A549 (cell line): Measurements from ENCODE around the gene HS3ST6. TPM values are rescaled to one million over a fixed set of nuclear protein-coding genes. Genes with fewer than 3 reads are reported as not detected.

ENCODE experiments used
- ATAC-seq, 2 experiments: fragments of 200-7000 bp in 1 of 2; fragments of >200 bp in 1 of 2; cut with Nextera tagmentation in 1 of 2; cut with Tn5 transposase in 1 of 2; 3 replicates each; pipeline versions ENCODE4 v1.8.0 to v1.9.1; 2018 to 2020; ENCODE audit warnings: mild to moderate bottlenecking in 1 of 2, moderate library complexity in 1 of 2
- CTCF ChIA-PET: fragments of 300-600 bp; sonication (Branson Sonifier 250); formaldehyde crosslinking; extraction: SDS; loops from one replicate; lab custom pipeline; 2021; ENCODE audit warnings: antibody characterized with exemption, inconsistent platforms; lab: Yijun Ruan, JAX
- POLR2A ChIA-PET: fragments of 350-600 bp; formaldehyde crosslinking; extraction: SDS; loops from one replicate; lab custom pipeline; 2021; ENCODE audit warnings: antibody characterized with exemption, inconsistent platforms; lab: Yijun Ruan, JAX
- DNase-seq, 2 experiments: peaks; one replicate each; pipeline versions ENCODE4 v3.0.0 to v3.0.0-alpha.2; 2011 to 2016; ENCODE audit warnings: low read depth in 1 of 2, low spot score in 1 of 2
- FAIRE-seq: peaks from 2 replicates; lab custom pipeline; 2011; peaks lifted over from hg19 to GRCh38; lab: Jason Lieb, UNC
- H3K27ac ChIP-seq, 2 experiments: fragments of >200 bp; sonication (Bioruptor Twin); formaldehyde crosslinking; 3 replicates each; pipeline ENCODE4 v1.5.1; 2016 to 2017
- H3K4me1 ChIP-seq: fragments of >200 bp; sonication (Bioruptor Twin); formaldehyde crosslinking; 3 replicates; pipeline ENCODE4 v1.6.1; 2016
- H3K4me2 ChIP-seq: fragments of >200 bp; sonication (Bioruptor Twin); formaldehyde crosslinking; 3 replicates; pipeline ENCODE4 v1.6.1; 2016
- H3K4me3 ChIP-seq: fragments of >200 bp; sonication (Bioruptor Twin); formaldehyde crosslinking; 3 replicates; pipeline ENCODE4 v1.5.1; 2016
- H3K9me3 ChIP-seq: fragments of >200 bp; sonication (Bioruptor Twin); formaldehyde crosslinking; 3 replicates; pipeline ENCODE4 v1.6.1; 2016
- CBX8 ChIP-seq: fragments of 200-600 bp; sonication (generic); IDR thresholded peaks from 2 replicates; pipeline ENCODE4 v1.6.1; 2016
- EP300 ChIP-seq, 2 experiments: fragments of >200 bp; sonication (Bioruptor Twin); formaldehyde crosslinking; IDR thresholded peaks; 2 replicates in 1 of 2; 3 replicates in 1 of 2; pipeline ENCODE4 v1.6.1; 2016 to 2017
- ESRRA ChIP-seq: fragments of 150-350 bp; IDR thresholded peaks from 2 replicates; pipeline ENCODE4 v1.6.1; 2014; ENCODE audit warnings: mild to moderate bottlenecking, low read length, borderline replicate concordance
- HOXB13 ChIP-seq: fragments of 250-450 bp; sonication (Bioruptor Pico); IDR thresholded peaks from 2 replicates; pipeline ENCODE4 v1.5.0; 2020; ENCODE audit warnings: low read depth, mild to moderate bottlenecking, moderate library complexity
- HOXB5 ChIP-seq: fragments of 250-450 bp; sonication (Bioruptor Pico); IDR thresholded peaks from 2 replicates; pipeline ENCODE4 v1.5.0; 2020; ENCODE audit warnings: mild to moderate bottlenecking, moderate library complexity
- KDM1A ChIP-seq: fragments of 200-600 bp; sonication (generic); IDR thresholded peaks from 2 replicates; pipeline ENCODE4 v1.6.1; 2016; ENCODE audit warnings: low read depth, mild to moderate bottlenecking
- MAX ChIP-seq: IDR thresholded peaks from 2 replicates; pipeline ENCODE4 v1.6.1; 2012
- NR3C1 ChIP-seq: fragments of >200 bp; sonication (Bioruptor Twin); formaldehyde crosslinking; IDR thresholded peaks from 3 replicates; pipeline ENCODE4 v1.6.1; 2017
- POLR2A ChIP-seq: IDR thresholded peaks from 2 replicates; pipeline ENCODE4 v1.6.1; 2012; ENCODE audit warnings: mild to moderate bottlenecking, low read length
- POLR2AphosphoS2 ChIP-seq: conservative IDR thresholded peaks from 2 replicates; pipeline ENCODE4 v1.6.1; 2012; ENCODE audit warnings: low read length, improper control_type of control experiment, inconsistent platforms
- RNF2 ChIP-seq: fragments of 200-600 bp; sonication (generic); IDR thresholded peaks from 2 replicates; pipeline ENCODE4 v1.6.1; 2016; ENCODE audit warnings: low read depth, mild to moderate bottlenecking, antibody characterized with exemption, moderate library complexity, borderline replicate concordance
- SMC3 ChIP-seq: fragments of >200 bp; sonication (Bioruptor Twin); formaldehyde crosslinking; IDR thresholded peaks from 3 replicates; pipeline ENCODE4 v1.6.1; 2018; ENCODE audit warnings: inconsistent platforms
- TFCP2L1 ChIP-seq: fragments of 250-450 bp; sonication (Bioruptor Pico); IDR thresholded peaks from 2 replicates; pipeline ENCODE4 v1.5.0; 2021; ENCODE audit warnings: mild to moderate bottlenecking
- TP53 ChIP-seq: fragments of 250-450 bp; sonication (Bioruptor Pico); IDR thresholded peaks from 2 replicates; pipeline ENCODE4 v1.5.0; 2021; ENCODE audit warnings: mild to moderate bottlenecking, moderate library complexity
- ZFP36 ChIP-seq: fragments of 450-650 bp; IDR thresholded peaks from 2 replicates; pipeline ENCODE4 v1.6.1; 2014; ENCODE audit warnings: borderline replicate concordance; ENCODE audit not compliant: partially characterized antibody
- ZNF302 ChIP-seq: fragments of 250-450 bp; sonication (Bioruptor Pico); IDR thresholded peaks from 2 replicates; pipeline ENCODE4 v1.9.0; 2021; ENCODE audit warnings: inconsistent platforms, mild to moderate bottlenecking, moderate library complexity
- WGBS: methylation state at CpG from one replicate; pipeline ENCODE4 v1.1.6; 2017; ENCODE audit errors: missing lambda C conversion rate; 5-methylcytosine and 5-hydroxymethylcytosine counted together
- polyA plus RNA-seq, 4 experiments: library from polyadenylated mRNA; depleted of rRNA in 3 of 4; stranded (reverse); fragments of >200 nt; fragmentation: RNase III in 1 of 4; extraction: RNeasy Plus Mini Kit Qiagen cat#74134 plus additional on column Dnase treatment in 1 of 4; gene quantifications; 2 replicates in 3 of 4; 3 replicates in 1 of 4; pipeline ENCODE4 v1.2.3, GENCODE V29; 2011 to 2017
- TF ChIP-seq, protein P1 (sequence below): fragments of >200 bp; sonication (Bioruptor Twin); formaldehyde crosslinking; IDR thresholded peaks from 3 replicates; pipeline ENCODE4 v1.5.1; 2016

Gene HS3ST6
- polyA plus RNA-seq, 2 of the 4 experiments (the other 2 are of a cell fraction) = 1.5 to 2.0 TPM

- no peak overlapping the region for H3K27ac ChIP-seq
- POLR2A ChIA-PET = no interaction called here
Measured at GRCh38 chr16:1912215-1912543, 6.0 kb downstream of the HS3ST6 start.

DNA sequence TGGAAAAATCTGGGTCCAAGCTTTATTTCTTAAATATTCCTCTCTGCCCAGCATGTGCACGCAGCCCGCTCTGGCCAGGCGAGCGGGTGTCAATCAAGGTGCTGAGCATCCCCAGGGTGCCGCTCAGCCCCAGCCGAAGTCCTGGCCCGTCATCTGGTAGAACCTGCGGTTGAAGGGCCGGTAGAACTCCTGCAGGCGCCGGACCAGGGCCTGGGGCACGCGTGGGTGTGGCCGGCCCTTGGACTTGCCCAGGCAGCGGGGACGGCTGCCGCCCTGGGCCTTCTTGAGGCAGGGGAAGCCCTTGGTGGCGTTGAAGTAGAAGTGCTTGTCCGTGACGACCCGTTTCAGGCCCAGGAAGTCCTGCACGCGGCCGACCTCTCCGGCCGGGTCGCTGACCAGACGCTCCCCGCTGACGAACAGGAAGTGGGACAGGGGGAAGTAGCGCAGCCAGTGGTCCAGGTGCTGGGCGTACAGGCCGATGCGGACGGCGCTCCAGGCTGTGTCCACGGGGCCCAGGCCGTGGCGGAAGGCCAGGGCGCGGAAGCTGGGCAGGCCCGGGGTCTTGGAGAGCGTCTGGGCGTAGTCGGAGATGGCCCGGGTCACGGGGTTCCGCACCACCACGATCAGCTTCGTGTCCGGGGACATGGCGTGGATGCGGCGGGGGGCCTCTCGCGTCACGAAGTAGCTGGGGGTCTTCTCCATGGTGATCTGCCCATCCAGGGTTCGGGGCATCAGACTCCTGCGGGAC lies 6.6 kb downstream of the HS3ST6 start:
- POLR2A ChIA-PET = no interaction called here
- ATAC-seq = no peak

More at GRCh38 chr16:1912215-1912543, 6.0 kb downstream of the HS3ST6 start:
- H3K4me1 ChIP-seq = peaks cover 34% of the 10 kb centered on the region
- ATAC-seq (no peak), DNase-seq (no peak), FAIRE-seq (no peak)
- H3K4me2 ChIP-seq = no peak overlapping the region
- CTCF ChIA-PET = interaction anchor here (1.1 to 1.5 kb wide), 2 partner anchors 13 to 29 kb away, joined by 3 to 4 read pairs; no protein-coding TSS in a partner anchor
- no peak for TF ChIP-seq TP53
- TF ChIP-seq KDM1A = no peak
- no peak for TF ChIP-seq ZFP36
- TF ChIP-seq, protein P1, sequence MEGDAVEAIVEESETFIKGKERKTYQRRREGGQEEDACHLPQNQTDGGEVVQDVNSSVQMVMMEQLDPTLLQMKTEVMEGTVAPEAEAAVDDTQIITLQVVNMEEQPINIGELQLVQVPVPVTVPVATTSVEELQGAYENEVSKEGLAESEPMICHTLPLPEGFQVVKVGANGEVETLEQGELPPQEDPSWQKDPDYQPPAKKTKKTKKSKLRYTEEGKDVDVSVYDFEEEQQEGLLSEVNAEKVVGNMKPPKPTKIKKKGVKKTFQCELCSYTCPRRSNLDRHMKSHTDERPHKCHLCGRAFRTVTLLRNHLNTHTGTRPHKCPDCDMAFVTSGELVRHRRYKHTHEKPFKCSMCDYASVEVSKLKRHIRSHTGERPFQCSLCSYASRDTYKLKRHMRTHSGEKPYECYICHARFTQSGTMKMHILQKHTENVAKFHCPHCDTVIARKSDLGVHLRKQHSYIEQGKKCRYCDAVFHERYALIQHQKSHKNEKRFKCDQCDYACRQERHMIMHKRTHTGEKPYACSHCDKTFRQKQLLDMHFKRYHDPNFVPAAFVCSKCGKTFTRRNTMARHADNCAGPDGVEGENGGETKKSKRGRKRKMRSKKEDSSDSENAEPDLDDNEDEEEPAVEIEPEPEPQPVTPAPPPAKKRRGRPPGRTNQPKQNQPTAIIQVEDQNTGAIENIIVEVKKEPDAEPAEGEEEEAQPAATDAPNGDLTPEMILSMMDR = no peak
- TF ChIP-seq CBX8 = no peak
- no peak for TF ChIP-seq HOXB5 (CRISPR knock-in tag)
- TF ChIP-seq EP300 (IDR thresholded peaks at IDR 0.05) = no peak
- no peak for TF ChIP-seq NR3C1
- no peak for TF ChIP-seq TFCP2L1 (CRISPR knock-in tag)
- no peak for TF ChIP-seq ZNF302 (CRISPR knock-in tag)
- no peak for TF ChIP-seq HOXB13 (CRISPR knock-in tag)
- TF ChIP-seq RNF2 = no peak
- no peaks in the 10 kb centered on the region for H3K9me3 ChIP-seq
- WGBS = 93% methylated on average over 9 of the region's 17 CpGs
- no peak overlapping the region for H3K4me3 ChIP-seq

More for the DNA sequence above, 6.6 kb downstream of the HS3ST6 start:
- CTCF ChIA-PET = interaction anchor here (0.7 to 1.5 kb wide), 3 partner anchors 12 to 49 kb away, joined by 3 to 4 read pairs (median 3); no protein-coding TSS in a partner anchor
- H3K4me3 ChIP-seq = no peak overlapping the region
- no peak overlapping the region for H3K4me2 ChIP-seq
- FAIRE-seq = no peak
- no peaks in the 10 kb centered on the region for H3K9me3 ChIP-seq
- H3K4me1 ChIP-seq = peaks cover 34% of the 10 kb centered on the region
- 97% methylated on average over 48 of the region's 59 CpGs for WGBS
- no peak for DNase-seq
- H3K27ac ChIP-seq = no peak overlapping the region
- TF ChIP-seq, protein P1 = no peak
- no peak for TF ChIP-seq POLR2A
- no peak for TF ChIP-seq ZFP36
- no peak for TF ChIP-seq MAX
- TF ChIP-seq SMC3 = no peak
- TF ChIP-seq POLR2AphosphoS2 = no peak
- no peak for TF ChIP-seq ESRRA
- TF ChIP-seq, all 56 proteins: peak for 0
